Gastrocnemius medialis (tissue), 4 donors: ENCODE data around the gene PAGR1. TPM values are rescaled to one million over a fixed set of nuclear protein-coding genes. Genes with fewer than 3 reads are reported as not detected.
"Not testable (repeated sequence)": the region's sequence is repeated elsewhere in the genome, so short reads cannot be mapped to it uniquely, and the experiment has no call there.

Source experiments
- ATAC-seq, 2 donors: fragments of 150-250 bp; one replicate each; pipeline ENCODE4 v1.9.1; 2016
- DNase-seq, 2 donors: peaks; one replicate each; pipeline ENCODE4 v3.0.0-alpha.2; 2019
- H3K27ac ChIP-seq, 4 donors: fragments of 200-600 bp; sonication (generic); 1 replicate in 1 of 4; 2 replicates in 3 of 4; pipeline ENCODE4 v1.5.1; 2016 to 2018; ENCODE audit warnings: mild to moderate bottlenecking in 2 of 4, moderate library complexity in 1 of 4
- H3K27me3 ChIP-seq, 3 donors: fragments of 200-600 bp; sonication (generic) in 2 of 3; 1 replicate in 1 of 3; 2 replicates in 2 of 3; pipeline versions ENCODE4 v1.5.1 to v1.6.0; 2016 to 2019; ENCODE audit warnings: mild to moderate bottlenecking in 1 of 3, moderate library complexity in 1 of 3
- H3K36me3 ChIP-seq, 2 donors: fragments of 200-600 bp; sonication (generic) in 1 of 2; one replicate each; pipeline ENCODE4 v1.5.1; 2017 to 2018
- H3K4me1 ChIP-seq, 2 donors: fragments of 200-600 bp; sonication (generic) in 1 of 2; one replicate each; pipeline ENCODE4 v1.5.1; 2016 to 2017; ENCODE audit warnings: mild to moderate bottlenecking in 2 of 2
- H3K4me3 ChIP-seq, 4 donors: fragments of 200-600 bp; sonication (generic) in 3 of 4; 1 replicate in 1 of 4; 2 replicates in 3 of 4; pipeline ENCODE4 v1.5.1; 2016 to 2019; ENCODE audit warnings: mild to moderate bottlenecking in 2 of 4
- H3K9me3 ChIP-seq, 3 donors: fragments of 200-600 bp; sonication (generic) in 2 of 3; 1 replicate in 1 of 3; 2 replicates in 2 of 3; pipeline ENCODE4 v1.5.1; 2016 to 2019
- POLR2A ChIP-seq, 2 donors: fragments of 450-650 bp; IDR thresholded peaks; one replicate each; pipeline ENCODE4 v1.6.1; 2017; ENCODE audit warnings: antibody characterized with exemption in 2 of 2, mild to moderate bottlenecking in 2 of 2, moderate library complexity in 2 of 2
- in situ Hi-C, 4 donors: fragments of 200-750 bp; cut with MboI; loops; one replicate each; pipeline versions ENCODE4 v1.15.0 to v1.8.0; 2017; ENCODE audit warnings: low sequenced_read_pairs in 4 of 4
- intact Hi-C: fragments of 100-400 bp; cut with DNase I; formaldehyde crosslinking; loops from one replicate; pipeline ENCODE4 v1.15.1; 2023; ENCODE audit warnings: low total_unique reads
- total RNA-seq, 4 donors: library from RNA; depleted of rRNA; stranded (reverse); fragments of >200 nt; gene quantifications; one replicate each; pipeline versions ENCODE4 v1.1.0 to v1.2.3, GENCODE V29; 2016
- TF ChIP-seq, protein P1 (sequence below), 5 experiments: fragments of 450-650 bp in 3 of 5; fragments of 200-600 bp in 2 of 5; sonication (generic) in 2 of 5; IDR thresholded peaks in 4 of 5; conservative IDR thresholded peaks in 1 of 5; 1 replicate in 4 of 5; 2 replicates in 1 of 5; pipeline ENCODE4 v1.5.1; 2016 to 2019; ENCODE audit warnings: antibody characterized with exemption in 5 of 5, mild to moderate bottlenecking in 3 of 5, moderate library complexity in 3 of 5

PAGR1 gene
- total RNA-seq, 4 donors from 2014 or later, result 15.5 to 29.2 (median 21.7) TPM

DNA sequence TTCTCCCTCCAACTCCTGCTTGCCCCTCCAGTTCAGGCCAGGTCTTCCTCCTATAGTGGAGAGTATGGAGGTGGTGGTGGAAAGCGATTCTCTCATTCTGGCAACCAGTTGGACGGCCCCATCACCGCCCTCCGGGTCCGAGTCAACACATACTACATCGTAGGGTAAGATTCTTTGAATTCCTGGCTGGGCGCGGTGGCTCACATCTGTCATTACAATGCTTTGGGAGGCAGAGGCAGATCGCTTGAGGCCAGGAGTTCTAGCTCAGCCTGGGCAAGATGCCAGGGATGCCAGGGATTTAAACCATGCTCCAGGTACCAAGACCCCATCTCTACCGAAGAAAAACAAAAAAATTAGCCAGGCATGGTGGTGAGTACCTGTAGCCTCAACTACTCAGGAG, 36.5 kb upstream of the PAGR1 start:
- peaks cover 0 to 5% (median 4%) of the 10 kb centered on the region in 3 donors for H3K27me3 ChIP-seq
- no peaks in the 10 kb centered on the region for H3K4me1 ChIP-seq
- H3K9me3 ChIP-seq, result no peaks in the 10 kb centered on the region
- in situ Hi-C loops, result no loop called here
- intact Hi-C loops, result no loop called here
- TF ChIP-seq, protein P1, sequence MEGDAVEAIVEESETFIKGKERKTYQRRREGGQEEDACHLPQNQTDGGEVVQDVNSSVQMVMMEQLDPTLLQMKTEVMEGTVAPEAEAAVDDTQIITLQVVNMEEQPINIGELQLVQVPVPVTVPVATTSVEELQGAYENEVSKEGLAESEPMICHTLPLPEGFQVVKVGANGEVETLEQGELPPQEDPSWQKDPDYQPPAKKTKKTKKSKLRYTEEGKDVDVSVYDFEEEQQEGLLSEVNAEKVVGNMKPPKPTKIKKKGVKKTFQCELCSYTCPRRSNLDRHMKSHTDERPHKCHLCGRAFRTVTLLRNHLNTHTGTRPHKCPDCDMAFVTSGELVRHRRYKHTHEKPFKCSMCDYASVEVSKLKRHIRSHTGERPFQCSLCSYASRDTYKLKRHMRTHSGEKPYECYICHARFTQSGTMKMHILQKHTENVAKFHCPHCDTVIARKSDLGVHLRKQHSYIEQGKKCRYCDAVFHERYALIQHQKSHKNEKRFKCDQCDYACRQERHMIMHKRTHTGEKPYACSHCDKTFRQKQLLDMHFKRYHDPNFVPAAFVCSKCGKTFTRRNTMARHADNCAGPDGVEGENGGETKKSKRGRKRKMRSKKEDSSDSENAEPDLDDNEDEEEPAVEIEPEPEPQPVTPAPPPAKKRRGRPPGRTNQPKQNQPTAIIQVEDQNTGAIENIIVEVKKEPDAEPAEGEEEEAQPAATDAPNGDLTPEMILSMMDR (IDR thresholded peaks at IDR 0.05 in 4 of 5, conservative IDR thresholded peaks at IDR 0.05 in 1 of 5), result no peak
- TF ChIP-seq POLR2A (IDR thresholded peaks at IDR 0.05), result no peak
- no peak overlapping the region for H3K4me3 ChIP-seq
- H3K36me3 ChIP-seq, result no peaks in the 10 kb centered on the region
- no peak overlapping the region for H3K27ac ChIP-seq
- no peak for ATAC-seq
- no peak for DNase-seq

DNA sequence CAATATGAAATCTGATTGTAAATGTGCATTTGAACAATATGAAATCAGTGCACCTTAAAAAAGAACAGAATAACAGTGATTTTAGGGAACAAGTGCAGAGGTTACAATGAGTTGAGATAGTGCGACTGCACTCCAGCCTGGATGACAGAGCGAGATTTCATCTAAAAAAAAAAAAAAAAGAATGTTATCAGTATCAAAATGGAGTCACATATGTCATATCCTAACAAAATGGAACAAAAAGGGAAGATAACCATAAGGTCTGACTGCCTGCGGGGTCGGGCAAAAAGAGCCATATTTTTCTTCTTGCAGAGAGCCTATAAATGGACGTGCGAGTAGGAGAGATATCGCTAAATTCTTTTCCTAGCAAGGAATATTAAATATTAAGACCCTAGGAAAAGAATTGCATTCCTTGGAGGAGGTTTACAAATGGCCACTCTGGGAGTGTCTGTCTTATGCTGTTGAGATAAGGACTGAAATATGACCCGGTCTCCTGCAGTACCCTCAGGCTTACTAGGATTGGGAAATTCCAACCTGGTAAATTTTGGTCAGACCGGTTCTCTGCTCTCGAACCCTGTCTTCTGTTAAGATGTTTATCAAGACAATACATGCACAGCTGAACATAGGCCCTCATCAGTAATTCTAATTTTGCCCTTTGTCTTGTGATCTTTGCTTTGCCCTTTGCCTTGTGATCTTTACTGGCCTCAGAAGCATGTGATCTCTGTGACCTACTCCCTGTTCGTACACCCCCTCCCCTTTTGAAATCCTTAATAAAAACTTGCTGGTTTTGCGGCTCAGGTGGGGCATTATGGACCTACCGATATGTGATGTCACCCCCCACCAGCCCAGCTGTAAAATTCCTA, 32.6 kb upstream of the PAGR1 start:
- H3K27ac ChIP-seq, H3K27me3 ChIP-seq, ATAC-seq, H3K4me1 ChIP-seq, H3K9me3 ChIP-seq, DNase-seq, H3K36me3 ChIP-seq, H3K4me3 ChIP-seq, intact Hi-C loops: not testable (repeated sequence)
- in situ Hi-C loops, result loop anchor here in 1 of 4 donors (10.0 kb wide), 1 partner anchor 69 kb away; no protein-coding TSS in a partner anchor

DNA sequence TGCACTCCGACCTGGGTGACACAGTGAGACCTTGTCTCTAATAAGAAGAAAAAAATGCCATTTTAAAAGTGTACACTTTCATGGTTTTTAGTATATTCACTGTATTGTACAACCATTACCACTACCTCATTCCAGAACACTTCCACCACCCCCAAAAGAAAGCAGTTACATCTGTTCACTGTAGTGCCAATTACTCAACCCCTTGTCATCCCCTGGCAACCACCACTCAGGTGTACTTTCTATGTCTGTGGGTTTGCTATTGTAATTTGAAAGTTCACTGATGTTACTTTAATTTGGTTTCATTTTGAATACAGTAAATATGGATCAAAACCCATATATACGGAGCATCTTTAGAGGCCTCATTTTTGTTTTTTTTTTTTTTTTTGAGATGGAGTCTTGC, 31.8 kb upstream of the PAGR1 start:
- Histone ChIP-seq H3K4me1 (peaks cover 0 to 9% of the 10 kb centered on the region in 2 donors), H3K27me3 (peaks cover 0 to 5% (median 3%) of the 10 kb centered on the region in 3 donors), H3K36me3 (no peaks in the 10 kb centered on the region), H3K27ac (no peak overlapping the region), H3K4me3 (no peak overlapping the region), H3K9me3 (no peaks in the 10 kb centered on the region)
- in situ Hi-C loops, result loop anchor here in 1 of 4 donors (10.0 kb wide), 1 partner anchor 69 kb away; no protein-coding TSS in a partner anchor
- intact Hi-C loops, result no loop called here
- no peak for TF ChIP-seq POLR2A (IDR thresholded peaks at IDR 0.05)
- TF ChIP-seq, protein P1 (IDR thresholded peaks at IDR 0.05 in 4 of 5, conservative IDR thresholded peaks at IDR 0.05 in 1 of 5), result no peak
- ATAC-seq (no peak), DNase-seq (no peak)

DNA sequence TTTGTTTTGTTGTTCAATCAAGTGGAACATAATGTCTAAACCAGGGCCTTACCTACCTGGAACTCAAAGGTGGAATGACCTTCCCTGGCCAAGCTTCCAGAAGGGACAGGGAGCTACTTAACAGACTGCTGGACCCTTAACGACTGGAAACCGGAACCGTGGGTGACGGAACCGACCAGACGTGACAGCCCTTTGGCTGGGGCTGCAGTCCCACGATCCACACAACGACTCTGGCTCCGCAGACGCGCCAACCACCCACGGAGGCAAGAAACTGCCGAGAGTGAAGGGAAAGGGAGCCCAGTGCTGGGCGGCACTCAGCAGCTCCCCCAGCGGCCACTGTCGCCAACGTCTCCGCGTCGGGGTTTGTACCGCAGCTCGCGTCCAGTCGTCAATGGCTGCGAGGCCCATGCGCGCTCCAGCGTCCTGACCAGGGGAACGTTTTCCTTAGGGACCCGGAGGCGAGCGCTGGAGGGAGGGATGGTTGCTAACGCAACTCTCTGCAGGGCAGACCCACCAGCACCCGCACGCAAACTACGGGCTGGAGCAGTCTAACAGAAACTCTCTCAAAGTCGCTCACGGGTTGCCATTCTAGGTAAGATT, 31.0 kb upstream of the PAGR1 start:
- Histone ChIP-seq H3K27ac (no peak overlapping the region), H3K27me3 (peaks cover 0 to 5% (median 0%) of the 10 kb centered on the region in 3 donors), H3K4me3 (peak overlapping the region; percentile 27 to 57 (median 35)), H3K36me3 (no peaks in the 10 kb centered on the region), H3K4me1 (peaks cover 6 to 15% of the 10 kb centered on the region in 2 donors), H3K9me3 (no peaks in the 10 kb centered on the region)
- DNase-seq (peak; percentile 37 to 57), ATAC-seq (peak; percentile 76 to 83)
- TF ChIP-seq, protein P1 (IDR thresholded peaks at IDR 0.05 in 4 of 5, conservative IDR thresholded peaks at IDR 0.05 in 1 of 5), result peak; percentile 71 to 90 (median 77)
- TF ChIP-seq POLR2A (IDR thresholded peaks at IDR 0.05), result no peak
- in situ Hi-C loops, result loop anchor here in 1 of 4 donors (10.0 kb wide), 1 partner anchor 70 kb away; no protein-coding TSS in a partner anchor
- intact Hi-C loops, result no loop called here

DNA sequence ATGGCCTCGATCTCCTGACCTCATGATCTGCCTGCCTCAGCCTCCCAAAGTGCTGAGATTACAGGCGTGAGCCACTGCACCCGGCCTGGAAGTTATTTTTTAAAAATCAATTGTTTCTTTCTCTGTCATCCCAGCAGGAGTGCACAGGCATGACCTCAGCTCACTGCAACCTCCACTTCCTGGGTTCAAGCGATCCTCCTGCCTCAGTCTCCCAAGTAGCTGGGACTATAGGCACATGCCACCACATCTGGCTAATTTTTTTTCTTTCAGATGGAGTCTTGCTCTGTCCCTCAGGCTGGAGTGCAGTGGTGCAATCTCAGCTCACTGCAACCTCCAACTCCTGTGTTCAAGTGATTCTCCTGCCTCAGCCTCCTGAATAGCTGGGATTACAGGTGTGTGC, 28.8 kb upstream of the PAGR1 start:
- H3K36me3 ChIP-seq, intact Hi-C loops, H3K27me3 ChIP-seq, ATAC-seq, H3K9me3 ChIP-seq, H3K4me3 ChIP-seq, H3K27ac ChIP-seq, DNase-seq: not testable (repeated sequence)
- H3K4me1 ChIP-seq, result peaks cover 18 to 29% of the 10 kb centered on the region in 2 donors
- in situ Hi-C loops, result loop anchor here in 1 of 4 donors (10.0 kb wide), 1 partner anchor 72 kb away; no protein-coding TSS in a partner anchor
